Inflammatory macrophage treated with lipopolysaccharide for 4 hours (primary cell): Measurements from ENCODE around the gene OLA1.

Source experiments
- DNase-seq: peaks from one replicate; pipeline ENCODE4 v3.0.0-alpha.2; 2020

OLA1 gene

GRCh38 chr2:174224125-174224524 is 24.2 kb downstream of the OLA1 start:
- DNase-seq: no peak

GRCh38 chr2:174223388-174223787 is 24.9 kb downstream of the OLA1 start:
- no peak for DNase-seq

GRCh38 chr2:174222154-174222553 is 26.2 kb downstream of the OLA1 start:
- no peak for DNase-seq

GRCh38 chr2:174219321-174219720 is 29.0 kb downstream of the OLA1 start:
- no peak for DNase-seq

GRCh38 chr2:174218773-174219172 is 29.6 kb downstream of the OLA1 start:
- DNase-seq: no peak

- no peak for DNase-seq
Observed at GRCh38 chr2:174217869-174218268, 30.5 kb downstream of the OLA1 start.

- no peak for DNase-seq
Observed at GRCh38 chr2:174211954-174212353, 36.4 kb downstream of the OLA1 start.

GRCh38 chr2:174210862-174211261 is 37.5 kb downstream of the OLA1 start:
- no peak for DNase-seq

- DNase-seq: no peak
Observed at GRCh38 chr2:174209325-174209724, 39.0 kb downstream of the OLA1 start.

- no peak for DNase-seq
Observed at GRCh38 chr2:174208026-174208425, 40.3 kb downstream of the OLA1 start.

- DNase-seq: no peak
Observed at GRCh38 chr2:174205562-174205961, 42.8 kb downstream of the OLA1 start.

- DNase-seq: no peak
Observed at GRCh38 chr2:174202188-174202587, 46.1 kb downstream of the OLA1 start.

- DNase-seq: no peak
Observed at GRCh38 chr2:174198846-174199564, 49.3 kb downstream of the OLA1 start.

- DNase-seq: no peak
Observed at GRCh38 chr2:174195253-174195652, 53.1 kb downstream of the OLA1 start.

- no peak for DNase-seq
Observed at GRCh38 chr2:174193737-174194136, 54.6 kb downstream of the OLA1 start.

GRCh38 chr2:174192664-174193063 is 55.7 kb downstream of the OLA1 start:
- no peak for DNase-seq

GRCh38 chr2:174191342-174192074 is 56.8 kb downstream of the OLA1 start:
- no peak for DNase-seq

GRCh38 chr2:174184915-174185314 is 63.4 kb downstream of the OLA1 start:
- DNase-seq: no peak

- no peak for DNase-seq
Observed at GRCh38 chr2:174184504-174184903, 63.8 kb downstream of the OLA1 start.

- no peak for DNase-seq
Observed at GRCh38 chr2:174183076-174183475, 65.3 kb downstream of the OLA1 start.

- DNase-seq: no peak
Observed at GRCh38 chr2:174181368-174181767, 67.0 kb downstream of the OLA1 start.

GRCh38 chr2:174180726-174181236 is 67.6 kb downstream of the OLA1 start:
- DNase-seq: no peak

- no peak for DNase-seq
Observed at GRCh38 chr2:174180165-174180724, 68.1 kb downstream of the OLA1 start.

- DNase-seq: no peak
Observed at GRCh38 chr2:174177316-174177890, 70.9 kb downstream of the OLA1 start.
